ENCODE data around the gene IL32. TPM values are rescaled to one million over a fixed set of nuclear protein-coding genes. Genes with fewer than 3 reads are reported as not detected.

IL32 gene
- total and polyA plus RNA-seq, 2 of the 4 experiments (the other 2 are of a cell fraction), result 25.6 to 95.7 TPM

DNA sequence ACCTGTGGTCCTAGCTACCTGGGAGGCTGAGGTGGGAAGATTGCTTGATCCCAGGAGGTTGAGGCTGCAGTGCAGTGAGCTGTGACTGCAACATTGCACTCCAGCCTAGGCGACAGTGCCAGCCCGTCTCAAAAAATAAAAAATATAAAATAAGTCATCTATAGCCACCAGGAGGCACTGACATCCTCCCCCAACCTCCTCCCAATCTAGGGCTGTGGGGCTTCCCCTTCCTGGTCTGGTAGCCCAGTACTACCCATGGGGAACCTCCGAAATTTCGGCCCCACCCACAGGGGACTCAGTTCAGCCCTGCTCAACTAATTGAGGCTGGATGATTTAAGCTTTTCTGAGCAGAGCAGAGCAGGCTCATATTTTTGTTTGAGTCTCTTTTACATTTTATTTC, 30.4 kb downstream of the IL32 start:
- H3K4ac ChIP-seq (ENCODE audit: low read depth, low read length), result no peak overlapping the region
- CTCF ChIA-PET, result no interaction called here
- H3K14ac ChIP-seq (replicated peaks; ENCODE audit: low read depth, low read length), result no peak overlapping the region
- DNase-seq (no peak), ATAC-seq (ENCODE audit: low read depth) (no peak)
- H3K27me3 ChIP-seq (ENCODE audit: control insufficient read depth, insufficient read depth, low read length), result peaks cover 46% of the 10 kb centered on the region
- no TSS peak for BruUV-seq (replicated peaks)
- in situ Hi-C loops (cut with MboI; ENCODE audit: low sequenced_read_pairs) (no loop called here), dilution Hi-C loops (cut with HindIII; ENCODE audit: low sequenced_read_pairs, unreplicated experiment) (no loop called here), intact Hi-C loops (cut with micrococcal nuclease) (no loop called here)
- no CpG with 5 or more reads among the region's 4 CpGs for WGBS, 2 experiments (ENCODE audit: extremely low coverage in 2 of 2, insufficient read length in 1 of 2)
- H3K36me3 ChIP-seq (ENCODE audit: control insufficient read depth, insufficient read depth, low read length), result no peaks in the 10 kb centered on the region
- no peak overlapping the region for H2AK5ac ChIP-seq (ENCODE audit: low read depth, low read length)
- H3K18ac ChIP-seq (ENCODE audit: low read depth, low read length), result no peak overlapping the region
- no peak overlapping the region for H2BK5ac ChIP-seq (ENCODE audit: low read depth, low read length, poor library complexity, severe bottlenecking)
- no peak overlapping the region for H3K27ac ChIP-seq (ENCODE audit: insufficient read depth, low read length)
- H3K4me1 ChIP-seq (ENCODE audit: control insufficient read depth, insufficient read depth, low read length), result peaks cover 3% of the 10 kb centered on the region
- no peak overlapping the region for H3K56ac ChIP-seq (ENCODE audit: extremely low read depth, insufficient read depth, low read length)
- H4K5ac ChIP-seq (ENCODE audit: low read depth, low read length), result no peak overlapping the region
- H2AFZ ChIP-seq (replicated peaks; ENCODE audit: low read length, poor library complexity), result no peak overlapping the region
- no peaks in the 10 kb centered on the region for H3K9me3 ChIP-seq (ENCODE audit: control insufficient read depth, insufficient read depth, low read length)
- H4K8ac ChIP-seq (ENCODE audit: low read depth in 2 of 2, low read length in 2 of 2), result no peak overlapping the region
- H3K4me3 ChIP-seq (ENCODE audit: insufficient read depth, low read depth, low read length), result no peak overlapping the region
- no peak overlapping the region for H3K9ac ChIP-seq (ENCODE audit: low read depth, low read length)
- H3K9me1 ChIP-seq (ENCODE audit: insufficient read depth, low read length), result peaks cover 13% of the 10 kb centered on the region
- no peaks in the 10 kb centered on the region for H4K20me1 ChIP-seq (ENCODE audit: insufficient read depth, low read length)
- H3K23ac ChIP-seq (ENCODE audit: low read depth, low read length), result no peak overlapping the region
- H2BK20ac ChIP-seq (ENCODE audit: low read depth, low read length), result no peak overlapping the region
- POLR2A ChIA-PET (ENCODE audit: unreplicated experiment), result no interaction called here
- TF ChIP-seq, protein P1, sequence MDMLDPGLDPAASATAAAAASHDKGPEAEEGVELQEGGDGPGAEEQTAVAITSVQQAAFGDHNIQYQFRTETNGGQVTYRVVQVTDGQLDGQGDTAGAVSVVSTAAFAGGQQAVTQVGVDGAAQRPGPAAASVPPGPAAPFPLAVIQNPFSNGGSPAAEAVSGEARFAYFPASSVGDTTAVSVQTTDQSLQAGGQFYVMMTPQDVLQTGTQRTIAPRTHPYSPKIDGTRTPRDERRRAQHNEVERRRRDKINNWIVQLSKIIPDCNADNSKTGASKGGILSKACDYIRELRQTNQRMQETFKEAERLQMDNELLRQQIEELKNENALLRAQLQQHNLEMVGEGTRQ (IDR thresholded peaks at IDR 0.05; ENCODE audit: low read depth, low read length), result no peak
- TF ChIP-seq, protein P2, sequence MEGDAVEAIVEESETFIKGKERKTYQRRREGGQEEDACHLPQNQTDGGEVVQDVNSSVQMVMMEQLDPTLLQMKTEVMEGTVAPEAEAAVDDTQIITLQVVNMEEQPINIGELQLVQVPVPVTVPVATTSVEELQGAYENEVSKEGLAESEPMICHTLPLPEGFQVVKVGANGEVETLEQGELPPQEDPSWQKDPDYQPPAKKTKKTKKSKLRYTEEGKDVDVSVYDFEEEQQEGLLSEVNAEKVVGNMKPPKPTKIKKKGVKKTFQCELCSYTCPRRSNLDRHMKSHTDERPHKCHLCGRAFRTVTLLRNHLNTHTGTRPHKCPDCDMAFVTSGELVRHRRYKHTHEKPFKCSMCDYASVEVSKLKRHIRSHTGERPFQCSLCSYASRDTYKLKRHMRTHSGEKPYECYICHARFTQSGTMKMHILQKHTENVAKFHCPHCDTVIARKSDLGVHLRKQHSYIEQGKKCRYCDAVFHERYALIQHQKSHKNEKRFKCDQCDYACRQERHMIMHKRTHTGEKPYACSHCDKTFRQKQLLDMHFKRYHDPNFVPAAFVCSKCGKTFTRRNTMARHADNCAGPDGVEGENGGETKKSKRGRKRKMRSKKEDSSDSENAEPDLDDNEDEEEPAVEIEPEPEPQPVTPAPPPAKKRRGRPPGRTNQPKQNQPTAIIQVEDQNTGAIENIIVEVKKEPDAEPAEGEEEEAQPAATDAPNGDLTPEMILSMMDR (conservative IDR thresholded peaks at IDR 0.05; ENCODE audit: low read depth, low read length), result peak; percentile 16; the same call in 1 of the 2 replicates
- no peak overlapping the region for H2BK15ac ChIP-seq (ENCODE audit: low read depth, low read length)
- no peak overlapping the region for H2AK9ac ChIP-seq (replicated peaks; ENCODE audit: low read depth, low read length, poor library complexity)
- no peaks in the 10 kb centered on the region for H3K79me1 ChIP-seq (ENCODE audit: low read depth in 1 of 2, low read length in 2 of 2)
- H3K4me2 ChIP-seq (ENCODE audit: low read depth, low read length), result no peak overlapping the region
- no peak overlapping the region for H2BK120ac ChIP-seq (ENCODE audit: low read depth, low read length)
- H4K91ac ChIP-seq (ENCODE audit: insufficient read depth, low read depth, low read length), result no peak overlapping the region

All from IMR-90 (cell line).